LoVo (cell line): ENCODE results near the gene TSC1.
A peak's percentile ranks its signal among the peaks of the same experiment; 100 is the strongest.

Experiments
- DNase-seq: peaks from one replicate; pipeline ENCODE4 v3.0.0-alpha.2; 2016; ENCODE audit warnings: low spot score

The TSC1 gene

DNA sequence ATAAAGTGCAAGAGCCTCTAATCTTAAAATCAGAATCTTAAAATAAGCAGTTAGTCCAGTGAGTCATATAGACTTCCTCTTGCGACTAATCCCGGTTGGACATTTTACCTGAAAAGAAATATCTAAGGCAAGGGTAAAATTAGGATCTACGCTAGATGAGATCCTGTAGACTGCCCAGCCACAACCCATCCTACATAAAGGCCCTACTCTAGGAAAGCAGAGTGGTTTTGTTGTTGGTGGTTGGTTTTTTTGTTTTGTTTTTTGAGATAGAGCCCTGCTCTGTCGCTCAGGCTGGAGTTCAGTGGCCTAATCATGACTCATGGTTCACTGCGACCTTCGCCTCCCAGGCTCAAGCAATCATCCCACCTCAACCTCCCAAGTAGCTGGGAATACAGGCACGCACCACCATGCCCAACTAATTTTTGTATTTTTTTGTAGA is 6.9 kb downstream of the TSC1 start:
- DNase-seq = no peak

DNA sequence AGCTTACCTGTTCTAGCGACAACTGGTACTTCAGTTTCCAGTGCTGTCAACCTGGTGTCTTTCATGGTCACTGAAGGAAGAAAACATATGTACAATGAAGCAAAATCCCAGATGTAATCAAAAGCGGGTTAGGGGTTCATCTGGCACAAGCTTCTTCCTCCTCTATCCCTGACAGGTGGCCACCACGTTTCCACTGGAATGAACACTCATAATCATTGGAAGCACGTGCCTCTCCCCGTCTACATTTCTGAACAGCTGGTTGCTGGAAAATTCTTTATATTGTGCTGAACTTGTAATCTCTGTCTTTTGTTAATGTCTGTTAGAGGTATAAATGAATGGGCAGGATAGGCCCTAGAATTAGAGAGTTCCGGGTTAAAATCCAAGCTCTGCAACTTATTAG is 9.4 kb downstream of the TSC1 start:
- DNase-seq = no peak

DNA sequence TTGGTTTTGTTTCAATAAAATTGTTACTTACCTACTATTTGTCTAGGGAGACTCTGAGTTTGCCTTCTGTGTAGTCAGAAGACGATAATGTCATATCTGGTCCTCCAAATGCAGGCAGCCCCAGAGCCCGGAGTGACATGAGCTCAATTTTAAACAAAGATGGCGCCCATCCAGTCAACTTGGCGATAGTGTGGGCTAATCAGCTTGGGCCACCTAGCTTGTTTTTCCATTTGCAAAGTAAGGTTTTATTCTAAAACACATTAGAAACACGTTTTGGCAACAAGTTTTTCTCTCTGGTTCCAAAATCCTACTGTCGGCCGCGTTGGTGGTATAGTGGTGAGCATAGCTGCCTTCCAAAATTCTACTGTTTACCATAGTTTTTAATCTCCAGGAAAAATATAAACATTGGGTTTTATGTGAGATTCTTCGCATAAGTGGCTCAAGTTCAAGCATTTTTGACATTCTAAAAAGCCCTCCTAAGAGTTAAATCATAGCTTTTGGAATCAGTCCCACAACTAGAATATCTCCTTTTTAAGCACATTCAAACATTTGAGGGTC is 13.2 kb downstream of the TSC1 start:
- DNase-seq = no peak

DNA sequence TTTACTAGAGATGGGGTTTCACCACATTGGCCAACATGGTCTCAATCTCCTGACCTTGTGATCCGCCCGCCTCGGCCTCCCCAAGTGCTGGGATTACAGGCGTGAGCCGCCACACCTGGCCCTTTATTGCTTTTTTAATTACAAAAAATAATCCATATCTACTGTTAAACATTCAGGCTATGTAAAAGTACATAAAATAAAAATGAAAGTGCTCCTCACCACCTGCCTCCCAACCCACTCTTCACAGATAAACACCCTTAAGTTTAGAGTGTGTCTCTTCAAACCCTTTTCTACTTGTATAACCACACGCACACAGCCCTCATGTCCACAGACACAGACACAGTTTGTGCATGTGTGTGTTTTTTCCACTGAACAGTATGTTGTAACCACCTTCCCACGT is 16.7 kb downstream of the TSC1 start:
- DNase-seq = no peak

DNA sequence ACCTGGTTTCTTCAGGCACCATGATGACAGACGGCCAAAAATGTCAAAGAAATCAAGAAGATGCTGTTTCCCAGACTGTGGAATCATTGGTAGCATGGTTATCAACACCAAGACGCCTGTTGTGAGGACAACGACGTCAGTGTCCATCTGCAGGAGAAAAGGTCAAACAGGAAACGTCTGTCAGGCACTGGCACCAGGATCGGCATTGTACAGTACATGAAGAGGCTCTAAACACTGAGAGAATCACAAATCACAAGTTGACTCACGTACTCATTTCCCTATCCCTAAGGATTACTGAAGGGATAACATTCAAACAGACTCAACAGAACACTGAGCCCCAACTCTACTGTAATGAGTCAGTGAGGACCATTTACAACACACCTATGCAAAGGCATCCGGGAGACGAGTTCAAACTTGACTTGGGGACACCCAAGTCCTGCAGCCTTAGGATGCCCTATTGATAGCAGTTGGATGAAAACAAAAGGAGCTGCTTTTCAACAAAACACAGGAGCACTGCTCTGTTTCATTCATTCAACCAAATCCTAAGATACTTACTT is 21.0 kb downstream of the TSC1 start:
- no peak for DNase-seq

DNA sequence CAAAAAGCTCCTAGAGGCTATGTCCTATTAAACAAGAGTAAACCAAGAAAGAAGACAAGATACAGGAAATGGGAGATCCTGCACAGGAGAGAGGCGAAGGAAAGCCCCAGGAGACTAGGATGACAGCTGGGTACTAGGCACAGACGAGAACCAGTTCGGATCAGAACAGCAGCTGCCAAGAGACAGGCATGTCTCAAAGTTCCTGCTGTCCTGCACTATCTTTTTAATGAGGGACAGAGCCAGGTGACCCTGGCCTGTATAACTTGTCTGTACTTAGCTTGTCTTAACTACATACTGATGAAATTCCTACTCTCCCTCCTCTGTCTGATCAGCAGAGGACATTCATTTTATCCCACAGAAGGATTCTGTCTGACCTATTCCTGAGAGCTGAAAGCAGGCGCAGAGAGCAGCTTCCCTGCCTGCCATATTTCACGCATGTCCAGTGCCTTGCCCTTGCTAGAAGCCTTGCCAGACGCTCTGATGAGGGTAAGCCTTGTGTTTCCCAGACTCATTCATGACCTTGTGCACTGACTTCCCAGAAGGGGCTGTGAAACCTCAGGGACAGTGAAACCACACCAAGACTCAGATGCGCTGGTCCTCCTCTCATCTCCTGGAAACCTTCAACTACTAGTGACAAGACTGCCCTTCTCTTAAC is 24.7 kb downstream of the TSC1 start:
- DNase-seq = no peak

DNA sequence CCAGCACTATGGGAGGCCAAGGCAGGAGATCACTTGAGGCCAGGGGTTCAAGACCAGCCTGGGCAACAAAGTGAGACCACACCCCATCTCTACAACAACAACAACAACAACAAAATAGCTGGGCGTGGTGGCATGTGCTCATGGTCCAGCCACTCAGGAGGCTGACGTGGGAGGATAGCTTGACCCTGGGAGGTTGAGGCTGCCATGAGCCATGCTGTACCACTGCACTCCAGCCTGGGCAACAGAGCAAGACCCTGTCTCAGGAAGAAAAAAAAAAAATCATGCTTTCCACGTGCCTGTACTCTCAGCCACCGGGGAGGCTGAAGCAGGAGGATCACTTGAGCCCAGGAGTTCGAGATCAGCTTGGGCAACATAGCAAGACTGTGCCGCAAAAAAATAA is 29.5 kb downstream of the TSC1 start:
- no peak for DNase-seq

DNA sequence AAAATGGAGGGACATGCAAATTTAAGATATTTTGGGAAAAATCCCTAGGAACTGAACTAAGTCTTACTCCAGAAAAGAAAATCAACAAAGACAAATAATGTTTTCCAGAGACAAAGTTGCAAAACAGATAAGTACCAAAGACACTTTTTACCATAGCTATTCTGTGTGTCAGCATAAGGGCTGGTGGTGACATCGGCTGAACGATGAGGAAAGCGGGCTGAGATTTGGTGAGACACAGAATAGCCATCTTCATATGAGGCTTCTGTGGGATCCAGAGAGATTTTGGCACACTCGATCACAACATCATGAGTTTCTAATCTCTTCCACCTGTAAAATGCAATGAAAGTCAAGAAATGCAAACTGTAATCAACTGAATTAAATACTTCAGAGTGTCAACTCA is 32.3 kb downstream of the TSC1 start:
- no peak for DNase-seq

DNA sequence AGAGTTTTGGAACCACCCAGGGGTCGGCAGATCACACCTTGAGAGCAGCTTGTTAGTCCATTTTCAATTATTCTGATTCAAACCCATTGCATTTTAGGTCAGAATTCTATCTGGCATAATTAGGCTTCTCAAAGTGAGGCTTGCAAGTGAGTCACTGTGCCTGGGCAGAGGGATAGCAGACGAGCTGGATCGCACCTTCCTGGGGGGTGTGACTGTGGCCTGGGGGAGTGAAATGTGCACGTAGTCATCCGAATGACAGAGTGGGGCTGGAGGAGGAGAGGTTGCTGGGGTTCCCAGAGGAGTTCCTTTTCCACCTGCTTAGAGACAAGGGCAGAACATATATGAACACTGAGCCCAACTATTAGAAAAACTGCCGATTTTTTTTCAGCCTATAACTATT is 34.0 kb downstream of the TSC1 start:
- DNase-seq = no peak

DNA sequence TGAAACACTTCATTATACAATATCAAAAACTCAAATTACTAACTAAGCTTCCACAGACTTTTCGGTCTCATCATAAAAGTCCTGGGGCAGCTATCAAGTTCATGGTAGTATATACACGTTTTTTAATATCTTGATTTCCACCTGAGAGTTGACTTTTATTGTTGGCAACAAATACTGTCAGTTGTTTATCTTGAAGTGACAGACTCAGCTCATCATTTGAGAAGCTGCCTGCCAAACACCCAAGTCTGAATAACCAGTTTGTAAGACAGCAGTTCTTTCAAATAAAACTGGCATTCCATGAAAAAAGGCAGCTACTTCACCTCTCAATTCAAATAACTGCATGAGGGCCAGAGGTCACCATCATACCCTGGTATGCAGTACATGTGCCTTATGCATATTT is 35.1 kb downstream of the TSC1 start:
- no peak for DNase-seq

DNA sequence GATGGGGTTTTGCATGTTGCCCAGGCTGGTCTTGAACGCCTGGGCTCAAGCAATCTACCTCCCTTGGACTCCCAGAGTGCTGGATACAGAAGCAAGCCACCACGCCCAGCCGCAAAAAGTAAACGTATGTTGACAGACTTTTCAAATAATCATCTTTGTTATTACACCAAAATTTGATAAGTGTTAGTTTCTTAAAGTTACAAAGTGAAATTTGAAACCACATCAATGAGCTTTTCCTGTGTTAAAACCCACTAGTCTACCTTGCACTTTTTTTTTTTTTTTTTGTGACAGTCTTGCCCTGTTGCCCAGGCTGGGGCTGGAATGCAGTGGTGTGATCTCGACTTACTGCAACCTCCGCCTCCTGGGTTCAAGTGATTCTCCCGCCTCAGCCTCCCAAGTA is 35.8 kb downstream of the TSC1 start:
- no peak for DNase-seq

DNA sequence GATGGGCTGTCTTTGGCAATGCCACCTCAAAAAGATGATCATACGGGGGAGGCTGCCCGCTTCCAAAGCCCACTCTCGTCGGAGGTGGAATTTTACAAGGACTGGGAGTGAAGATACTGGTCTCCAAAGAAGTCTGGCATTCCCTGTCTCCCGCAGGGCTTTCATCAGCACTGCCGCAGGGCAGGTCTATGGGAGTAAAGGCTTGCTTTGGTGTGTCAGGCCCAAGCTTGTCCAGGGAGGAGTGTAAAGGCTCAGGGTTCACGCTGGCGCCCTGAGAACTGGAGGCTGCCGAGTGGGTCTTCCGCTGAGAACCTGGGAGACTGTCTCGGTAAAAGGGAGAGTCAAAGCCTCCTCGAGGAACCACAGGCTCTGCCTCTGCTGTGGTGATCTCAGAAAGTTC is 38.7 kb downstream of the TSC1 start:
- DNase-seq = no peak

DNA sequence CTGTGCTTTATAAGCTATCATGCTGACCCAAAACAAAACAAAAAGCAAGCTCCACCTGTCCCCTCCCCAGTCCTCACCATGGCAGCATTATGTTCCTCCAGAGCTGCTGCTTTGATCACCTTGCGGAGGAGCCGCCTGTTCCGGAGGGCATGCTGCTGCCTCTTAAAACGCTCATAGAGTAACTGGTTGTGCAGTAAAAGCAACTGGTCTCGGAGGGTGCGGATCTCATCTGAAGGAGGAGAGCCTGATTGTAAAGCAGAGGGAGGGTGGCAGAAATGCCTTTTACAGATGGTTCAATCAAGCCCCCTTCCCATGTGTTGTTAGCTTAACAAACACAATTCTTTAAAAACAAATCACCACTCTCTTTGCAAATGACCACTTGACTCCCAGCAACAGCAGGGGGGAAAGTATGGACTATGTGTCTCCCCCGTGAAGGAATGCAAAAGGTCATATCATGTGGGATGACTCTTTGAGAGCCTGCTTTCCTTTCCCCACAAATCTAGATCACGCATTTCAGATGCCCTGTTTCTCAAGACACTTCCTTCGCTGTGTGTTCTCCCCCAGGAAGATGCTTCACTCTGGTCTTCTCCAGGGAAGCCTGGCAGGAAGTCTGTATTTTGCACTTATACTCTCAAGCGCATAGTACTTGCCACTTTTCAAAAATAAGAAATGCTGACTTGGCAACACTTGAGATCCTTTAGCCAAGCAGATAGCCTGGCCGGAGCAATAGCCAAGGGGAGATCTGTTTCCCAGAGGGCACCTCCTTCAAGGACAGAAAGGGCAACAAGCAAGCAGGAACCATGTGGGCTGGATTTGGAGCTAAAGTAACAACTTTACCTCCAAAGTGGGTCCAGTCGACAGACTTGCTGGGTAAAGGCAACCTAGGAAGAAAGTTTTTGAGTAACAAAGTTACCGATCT is 40.6 kb downstream of the TSC1 start:
- no peak for DNase-seq

DNA sequence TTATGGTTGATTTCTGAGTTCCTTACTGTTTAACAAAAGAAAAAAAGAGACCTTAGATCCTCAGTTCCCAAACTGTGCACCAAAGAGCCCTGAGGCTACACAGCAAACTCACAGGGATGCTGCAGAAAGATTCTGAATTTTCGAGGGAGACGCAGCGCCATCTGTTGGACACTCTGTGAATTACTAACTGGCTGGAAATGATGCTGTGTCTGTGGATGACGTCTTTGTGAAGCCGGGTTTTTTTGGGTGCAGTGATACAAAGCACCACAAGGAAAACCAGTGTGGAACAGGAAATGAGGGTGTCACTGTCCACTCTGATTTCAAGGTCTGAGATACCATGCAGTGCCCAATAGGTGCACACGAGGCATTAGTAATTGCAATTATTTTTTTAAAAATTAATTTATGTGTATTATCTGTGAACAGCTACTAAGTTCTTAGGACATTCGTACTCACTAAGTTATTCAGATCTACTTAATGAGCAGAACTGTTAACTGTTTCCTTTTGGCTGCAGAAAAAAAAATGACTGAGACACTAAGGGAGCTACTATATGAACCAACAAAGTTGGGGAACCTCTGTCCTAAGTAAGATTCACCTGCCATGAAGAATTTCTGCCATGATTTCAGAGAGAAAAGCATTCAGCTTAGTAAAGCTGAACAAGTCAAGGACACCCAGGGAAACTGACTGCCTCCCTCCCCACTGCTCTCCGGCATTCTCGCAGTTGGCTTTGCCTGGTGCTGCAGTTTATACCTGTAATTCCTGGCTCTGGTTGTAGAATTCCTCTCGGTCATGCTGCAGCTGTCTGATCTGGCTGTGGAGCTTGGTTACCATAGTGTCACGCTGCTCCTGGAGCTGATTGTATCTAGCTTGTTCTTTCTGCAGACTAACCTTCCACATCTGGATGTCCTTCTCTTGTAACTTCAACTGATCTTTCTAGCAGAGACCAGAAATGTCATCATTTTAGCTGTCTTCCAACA is 42.3 kb downstream of the TSC1 start:
- peak; percentile 57 for DNase-seq

DNA sequence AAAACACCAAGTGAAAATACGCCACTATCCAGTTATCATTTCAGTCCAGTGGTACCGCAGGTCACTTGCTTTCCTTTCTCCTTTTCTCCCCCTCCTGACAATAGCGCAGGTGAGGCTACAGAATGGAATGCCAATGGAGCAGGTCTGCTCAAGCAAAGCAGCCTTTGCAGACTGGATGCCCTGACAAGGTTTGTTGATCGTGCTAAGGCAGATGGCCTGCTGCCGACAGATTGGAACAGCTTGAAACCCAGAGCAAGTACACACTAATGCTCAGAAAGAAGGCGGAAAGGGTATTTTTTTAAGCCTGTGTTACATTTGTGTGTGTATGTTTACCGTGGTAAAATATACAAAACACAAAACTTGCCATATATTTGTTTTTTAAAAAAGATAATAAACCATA is 46.4 kb downstream of the TSC1 start:
- DNase-seq = no peak

DNA sequence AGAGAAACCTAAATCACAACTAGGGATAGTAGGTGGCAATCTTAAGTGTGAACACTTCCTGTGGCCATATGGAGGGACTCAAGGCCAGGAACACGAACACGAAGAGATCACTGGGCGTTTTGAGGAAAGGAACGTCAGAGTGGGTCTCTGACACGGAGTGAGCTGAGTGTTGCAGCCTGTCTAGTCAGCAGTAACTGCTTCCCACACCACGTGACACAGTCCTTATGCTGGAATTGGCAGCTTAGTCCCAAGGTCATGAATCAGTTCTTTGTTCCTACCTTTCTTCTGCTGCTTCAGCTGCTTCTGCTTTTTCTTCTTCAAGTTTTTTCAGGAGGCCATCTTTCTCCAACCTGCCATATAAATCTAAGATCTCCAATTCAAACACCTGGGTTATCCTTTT is 47.5 kb downstream of the TSC1 start:
- DNase-seq = no peak

DNA sequence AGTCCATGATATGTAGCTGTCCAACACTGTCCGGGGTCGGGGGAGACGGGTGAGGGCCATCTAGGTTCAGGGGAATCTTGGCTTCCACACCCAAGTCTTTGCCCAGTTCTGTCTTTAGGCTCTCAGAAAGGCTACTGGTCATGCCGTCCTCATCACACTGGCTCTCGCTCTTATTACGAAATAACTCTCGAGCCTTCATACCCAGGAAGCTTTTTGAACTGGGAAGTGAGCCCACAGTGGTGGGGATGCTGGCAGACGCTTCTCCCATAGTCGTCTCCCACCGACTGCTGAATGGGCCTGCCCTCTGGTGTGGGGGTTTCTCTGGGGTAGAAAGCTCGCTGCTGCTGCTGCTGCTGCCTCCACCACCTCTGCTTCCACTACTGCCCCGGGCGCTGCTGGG is 48.2 kb downstream of the TSC1 start:
- DNase-seq = no peak

DNA sequence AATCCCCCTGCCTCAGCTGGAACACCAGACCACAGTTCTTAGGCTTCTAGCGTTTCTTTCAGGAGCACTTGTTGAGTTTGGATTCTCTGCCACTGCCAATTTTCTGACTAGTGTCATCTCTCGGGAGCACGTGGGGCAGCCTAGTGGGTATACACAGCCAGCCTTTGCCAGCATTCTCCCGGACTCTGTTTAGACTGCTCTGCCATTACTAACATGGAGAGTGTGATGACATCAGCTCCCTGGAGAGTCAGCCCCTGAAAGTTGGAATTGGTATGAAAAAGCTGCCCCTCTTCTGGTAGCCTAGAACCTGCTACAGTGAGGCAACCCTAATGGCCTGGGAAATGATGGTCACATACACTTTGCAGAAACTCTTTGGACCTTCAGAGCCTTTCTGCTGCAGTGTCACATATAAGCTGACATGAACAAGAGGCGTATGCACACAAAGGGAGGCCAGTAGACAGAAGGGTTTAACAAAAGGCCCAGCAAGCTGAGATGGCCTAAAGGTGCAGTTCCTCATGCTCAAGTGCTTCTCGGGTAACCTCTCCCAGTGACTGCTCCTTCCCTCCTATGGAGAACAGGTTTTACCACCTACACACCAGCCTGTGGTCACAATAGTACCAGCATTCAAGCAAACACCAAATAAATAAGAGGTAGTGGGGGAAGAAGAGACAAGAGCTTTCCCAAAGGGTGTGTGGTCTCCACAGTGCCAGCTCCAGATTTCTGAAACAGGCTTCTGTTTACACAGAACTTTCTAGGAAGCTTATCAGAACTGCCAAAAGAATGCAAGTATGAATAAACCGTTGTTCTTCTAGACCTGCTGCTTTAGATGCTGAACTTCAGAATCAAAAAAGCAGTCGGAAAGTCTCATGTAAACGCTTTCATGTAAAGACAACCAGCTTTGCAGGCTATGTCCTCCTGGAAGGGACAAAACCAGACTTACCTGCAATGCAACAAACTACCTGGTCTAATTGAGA is 49.3 kb downstream of the TSC1 start:
- no peak for DNase-seq

DNA sequence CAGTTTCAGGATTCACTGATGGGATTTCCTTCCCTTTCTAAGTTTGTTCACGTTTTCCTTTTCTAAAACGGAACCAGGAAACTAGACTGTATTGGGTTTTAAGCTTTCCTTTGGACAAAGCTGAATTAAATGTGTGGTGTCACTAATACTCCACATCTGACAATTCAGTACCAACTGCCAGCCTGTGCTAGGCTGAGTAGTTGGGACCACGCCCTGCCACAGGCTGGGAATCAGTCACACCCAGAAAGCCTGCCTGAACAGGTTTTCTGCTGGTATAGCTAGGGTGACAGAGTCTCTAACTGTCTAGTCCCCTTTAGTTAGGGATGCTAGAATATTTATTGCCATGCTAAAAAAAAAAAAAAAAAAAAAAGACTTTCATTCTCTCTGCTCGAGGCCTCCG is 50.1 kb downstream of the TSC1 start:
- DNase-seq = peak; percentile 25

DNA sequence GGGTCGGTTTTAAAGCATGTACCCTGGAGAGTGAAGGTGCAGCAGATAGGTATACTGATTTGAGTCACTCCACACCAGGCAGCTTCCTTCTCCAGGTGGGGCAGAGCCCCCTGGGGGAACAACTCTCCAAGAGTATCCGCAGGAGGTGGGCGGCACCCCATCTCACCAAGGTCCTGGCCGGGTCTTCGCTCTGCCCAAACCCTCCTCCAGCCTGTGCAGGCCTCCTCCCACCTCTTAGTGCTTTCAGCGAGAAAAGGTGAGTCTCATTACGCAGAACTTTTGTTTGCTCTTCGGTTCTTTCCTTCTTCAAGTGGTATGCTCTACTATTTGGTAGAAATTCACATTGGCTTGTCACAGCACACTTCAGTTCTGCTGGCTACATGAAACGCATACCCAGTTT is 52.0 kb downstream of the TSC1 start:
- no peak for DNase-seq

DNA sequence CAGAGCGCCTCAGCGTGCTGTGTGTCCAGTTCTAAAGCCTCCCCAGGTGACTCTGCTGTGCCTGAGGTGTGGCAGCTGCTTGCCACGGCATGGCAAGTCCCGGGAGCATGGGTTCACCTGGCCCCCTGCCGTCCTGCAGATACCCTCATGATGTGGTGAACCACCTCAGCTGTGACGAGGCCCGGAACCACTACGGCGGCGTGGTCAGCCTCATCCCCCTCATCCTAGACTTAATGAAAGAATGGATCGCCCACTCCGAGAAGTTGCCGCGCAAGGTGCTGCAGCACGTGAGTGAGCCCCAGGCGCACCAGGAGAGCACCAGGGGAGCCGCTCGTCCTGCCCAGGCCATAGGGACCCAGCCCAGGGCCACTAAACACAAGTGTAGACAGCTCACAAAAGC is 56.3 kb downstream of the TSC1 start:
- no peak for DNase-seq
